K562 (cell line): ENCODE measurements around the gene CKLF. TPM values are rescaled to one million over a fixed set of nuclear protein-coding genes. Genes with fewer than 3 reads are reported as not detected.
A peak's percentile ranks its signal among the peaks of the same experiment; 100 is the strongest.

Experiments used
- DACH1 ChIP-seq: fragments of 450-650 bp; IDR thresholded peaks from 2 replicates; pipeline ENCODE4 v1.6.1; 2018; ENCODE audit not compliant: partially characterized antibody
- ERF ChIP-seq: fragments of 450-650 bp; formaldehyde crosslinking; IDR thresholded peaks from 2 replicates; pipeline ENCODE4 v1.4.0; 2020; ENCODE audit warnings: mild to moderate bottlenecking, mixed read lengths
- GATAD2B ChIP-seq: fragments of 450-650 bp; IDR thresholded peaks from 2 replicates; pipeline ENCODE4 v1.6.1; 2017; ENCODE audit warnings: mild to moderate bottlenecking, borderline replicate concordance
- KLF16 ChIP-seq: IDR thresholded peaks from 2 replicates; pipeline ENCODE4 v1.6.1; 2016; ENCODE audit warnings: antibody characterized with exemption
- NR3C1 ChIP-seq: sonication (generic); formaldehyde crosslinking; IDR thresholded peaks from 2 replicates; pipeline ENCODE4 v1.8.1; 2022; ENCODE audit warnings: missing genetic modification reagents
- TBL1XR1 ChIP-seq, 2 experiments: IDR thresholded peaks; 2 replicates each; pipeline ENCODE4 v1.6.1; 2012; ENCODE audit warnings: improper control_type of control experiment in 2 of 2, low read length in 2 of 2, mild to moderate bottlenecking in 1 of 2
- TRIM24 ChIP-seq, 2 experiments: fragments of 450-650 bp; IDR thresholded peaks; 2 replicates each; pipeline ENCODE4 v1.6.1; 2016
- TRIM28 ChIP-seq: fragments of 450-650 bp; IDR thresholded peaks from 2 replicates; pipeline ENCODE4 v1.6.1; 2017
- ZNF239 ChIP-seq: fragments of 250-450 bp; sonication (Bioruptor Pico); IDR thresholded peaks from 2 replicates; pipeline ENCODE4 v1.4.0; 2020; ENCODE audit warnings: mild to moderate bottlenecking
- ZNF436 ChIP-seq: fragments of 250-450, 450-650 bp; sonication (Bioruptor Pico); formaldehyde crosslinking; IDR thresholded peaks from 2 replicates; pipeline ENCODE4 v1.7.0; 2020; ENCODE audit warnings: mild to moderate bottlenecking
- polyA plus RNA-seq, 8 experiments: library from polyadenylated mRNA; depleted of rRNA in 4 of 8; stranded (reverse) in 5 of 8; unstranded in 3 of 8; fragments of >200 nt; fragmentation: Nextera tagmentation in 2 of 8; fragmentation: Illumina TruSeq in 1 of 8; extraction: Ambion mirVana in 2 of 8; extraction: Trizol in 1 of 8; gene quantifications; 2 replicates each; pipeline versions ENCODE4 v1.2.1 to v1.2.3, GENCODE V29; 2011 to 2014; ENCODE audit warnings: inconsistent platforms in 1 of 8, missing spikeins in 1 of 8
- total RNA-seq, 7 experiments: library from RNA; depleted of rRNA in 6 of 7; stranded (reverse); fragments of >200 nt in 6 of 7; fragmentation: Illumina TruSeq in 2 of 7; extraction: Trizol in 2 of 7; gene quantifications; 2 replicates each; pipeline versions ENCODE4 v1.2.1 to v1.2.3, GENCODE V29; 2011 to 2021; ENCODE audit warnings: low replicate concordance in 1 of 7
- TF ChIP-seq, protein P1 (sequence below): fragments of 250-450 bp; sonication (Bioruptor Pico); IDR thresholded peaks from 2 replicates; pipeline ENCODE4 v1.8.0; 2022; ENCODE audit warnings: moderate library complexity, mild to moderate bottlenecking, inconsistent platforms
- TF ChIP-seq, protein P2 (sequence below): fragments of 450-650 bp; IDR thresholded peaks from 2 replicates; pipeline ENCODE4 v1.7.0; 2016; ENCODE audit warnings: borderline replicate concordance
- TF ChIP-seq, protein P3 (sequence below): sonication (generic); formaldehyde crosslinking; IDR thresholded peaks from 2 replicates; pipeline ENCODE4 v1.8.0; 2022; ENCODE audit warnings: mild to moderate bottlenecking, low read depth, missing genetic modification reagents
- TF ChIP-seq, protein P4 (sequence below): fragments of 450-650 bp; formaldehyde crosslinking; IDR thresholded peaks from 2 replicates; pipeline ENCODE4 v1.4.0; 2020; ENCODE audit warnings: mild to moderate bottlenecking, mixed read lengths
- TF ChIP-seq, protein P5 (sequence below), 2 experiments: fragments of 150-350 bp in 1 of 2; IDR thresholded peaks; 2 replicates each; pipeline ENCODE4 v1.6.1; 2012 to 2016; ENCODE audit warnings: low read depth in 2 of 2, low read length in 2 of 2, mild to moderate bottlenecking in 1 of 2, moderate library complexity in 1 of 2
- TF ChIP-seq, protein P6 (sequence below): fragments of 450-650 bp; IDR thresholded peaks from 2 replicates; pipeline ENCODE4 v1.7.1; 2018; ENCODE audit warnings: mild to moderate bottlenecking, low read depth; ENCODE audit not compliant: partially characterized antibody

Gene CKLF
- total and polyA plus RNA-seq, 9 of the 15 experiments (the other 6 are each of a cell fraction or from before 2014, with no cell fraction given) = 84.8 to 322 (median 118) TPM

DNA sequence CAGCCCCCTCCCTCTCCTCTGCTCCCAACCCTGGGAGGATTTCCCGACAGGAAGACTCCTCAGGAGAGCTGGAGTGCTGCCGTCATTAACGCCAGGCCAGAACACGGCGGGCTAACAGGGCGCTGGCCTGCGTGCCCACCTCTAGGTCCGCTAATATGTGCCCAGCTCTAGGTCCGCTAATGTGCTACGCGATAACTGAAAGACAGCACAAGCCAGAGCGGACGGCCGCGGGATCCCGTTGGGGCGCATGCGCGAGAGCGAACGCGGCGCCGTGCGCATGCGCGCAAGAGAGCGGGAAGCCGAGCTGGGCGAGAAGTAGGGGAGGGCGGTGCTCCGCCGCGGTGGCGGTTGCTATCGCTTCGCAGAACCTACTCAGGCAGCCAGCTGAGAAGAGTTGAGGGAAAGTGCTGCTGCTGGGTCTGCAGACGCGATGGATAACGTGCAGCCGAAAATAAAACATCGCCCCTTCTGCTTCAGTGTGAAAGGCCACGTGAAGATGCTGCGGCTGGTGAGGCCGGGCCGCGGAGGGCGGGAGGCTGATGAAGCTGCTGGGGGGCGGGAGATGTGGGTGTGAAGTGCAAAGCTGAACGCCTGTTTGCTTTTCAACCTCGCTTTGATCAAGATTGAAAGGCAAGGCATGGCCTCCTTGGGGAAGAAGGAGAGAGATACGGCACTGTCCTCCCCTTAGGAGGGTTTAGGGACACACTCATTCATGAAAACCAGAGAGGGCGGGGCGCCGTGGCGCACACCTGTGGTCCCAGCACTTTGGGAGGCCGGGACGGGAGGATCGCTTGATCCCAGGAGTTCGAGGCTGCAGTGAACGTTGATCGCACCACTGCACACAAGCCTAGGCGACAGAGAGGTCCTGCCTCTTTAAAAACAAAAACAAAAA lies at the start of gene CKLF (continued):
- TF ChIP-seq NR3C1 (peak; percentile 93), TRIM28 (0 out of 2 replicates have a peak, but pooled peaks have one; percentile 52), ERF (CRISPR knock-in tag) (no peak), ZNF436 (no peak), GATAD2B (no peak), TRIM24 (IDR thresholded peaks at IDR 0.05) (peak in 1 of 2 experiments; percentile 54; a peak in 1 of 4 replicates), DACH1 (no peak), KLF16 (no peak), ZNF239 (CRISPR knock-in tag) (no peak), TBL1XR1 (IDR thresholded peaks at IDR 0.05; ENCODE audit: low read length in 2 of 2) (peak in 1 of 2 experiments; percentile 8; a peak in 1 of 4 replicates)
- TF ChIP-seq, protein P1, sequence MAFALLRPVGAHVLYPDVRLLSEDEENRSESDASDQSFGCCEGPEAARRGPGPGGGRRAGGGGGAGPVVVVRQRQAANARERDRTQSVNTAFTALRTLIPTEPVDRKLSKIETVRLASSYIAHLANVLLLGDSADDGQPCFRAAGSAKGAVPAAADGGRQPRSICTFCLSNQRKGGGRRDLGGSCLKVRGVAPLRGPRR (CRISPR knock-in tag) = no peak
- TF ChIP-seq, protein P2, sequence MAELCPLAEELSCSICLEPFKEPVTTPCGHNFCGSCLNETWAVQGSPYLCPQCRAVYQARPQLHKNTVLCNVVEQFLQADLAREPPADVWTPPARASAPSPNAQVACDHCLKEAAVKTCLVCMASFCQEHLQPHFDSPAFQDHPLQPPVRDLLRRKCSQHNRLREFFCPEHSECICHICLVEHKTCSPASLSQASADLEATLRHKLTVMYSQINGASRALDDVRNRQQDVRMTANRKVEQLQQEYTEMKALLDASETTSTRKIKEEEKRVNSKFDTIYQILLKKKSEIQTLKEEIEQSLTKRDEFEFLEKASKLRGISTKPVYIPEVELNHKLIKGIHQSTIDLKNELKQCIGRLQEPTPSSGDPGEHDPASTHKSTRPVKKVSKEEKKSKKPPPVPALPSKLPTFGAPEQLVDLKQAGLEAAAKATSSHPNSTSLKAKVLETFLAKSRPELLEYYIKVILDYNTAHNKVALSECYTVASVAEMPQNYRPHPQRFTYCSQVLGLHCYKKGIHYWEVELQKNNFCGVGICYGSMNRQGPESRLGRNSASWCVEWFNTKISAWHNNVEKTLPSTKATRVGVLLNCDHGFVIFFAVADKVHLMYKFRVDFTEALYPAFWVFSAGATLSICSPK = no peak
- TF ChIP-seq, protein P3, sequence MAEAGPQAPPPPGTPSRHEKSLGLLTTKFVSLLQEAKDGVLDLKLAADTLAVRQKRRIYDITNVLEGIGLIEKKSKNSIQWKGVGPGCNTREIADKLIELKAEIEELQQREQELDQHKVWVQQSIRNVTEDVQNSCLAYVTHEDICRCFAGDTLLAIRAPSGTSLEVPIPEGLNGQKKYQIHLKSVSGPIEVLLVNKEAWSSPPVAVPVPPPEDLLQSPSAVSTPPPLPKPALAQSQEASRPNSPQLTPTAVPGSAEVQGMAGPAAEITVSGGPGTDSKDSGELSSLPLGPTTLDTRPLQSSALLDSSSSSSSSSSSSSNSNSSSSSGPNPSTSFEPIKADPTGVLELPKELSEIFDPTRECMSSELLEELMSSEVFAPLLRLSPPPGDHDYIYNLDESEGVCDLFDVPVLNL (CRISPR knock-in tag) = peak; percentile 80
- TF ChIP-seq, protein P4, sequence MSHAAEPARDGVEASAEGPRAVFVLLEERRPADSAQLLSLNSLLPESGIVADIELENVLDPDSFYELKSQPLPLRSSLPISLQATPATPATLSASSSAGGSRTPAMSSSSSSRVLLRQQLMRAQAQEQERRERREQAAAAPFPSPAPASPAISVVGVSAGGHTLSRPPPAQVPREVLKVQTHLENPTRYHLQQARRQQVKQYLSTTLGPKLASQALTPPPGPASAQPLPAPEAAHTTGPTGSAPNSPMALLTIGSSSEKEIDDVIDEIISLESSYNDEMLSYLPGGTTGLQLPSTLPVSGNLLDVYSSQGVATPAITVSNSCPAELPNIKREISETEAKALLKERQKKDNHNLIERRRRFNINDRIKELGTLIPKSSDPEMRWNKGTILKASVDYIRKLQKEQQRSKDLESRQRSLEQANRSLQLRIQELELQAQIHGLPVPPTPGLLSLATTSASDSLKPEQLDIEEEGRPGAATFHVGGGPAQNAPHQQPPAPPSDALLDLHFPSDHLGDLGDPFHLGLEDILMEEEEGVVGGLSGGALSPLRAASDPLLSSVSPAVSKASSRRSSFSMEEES (CRISPR knock-in tag) = no peak
- TF ChIP-seq, protein P5, sequence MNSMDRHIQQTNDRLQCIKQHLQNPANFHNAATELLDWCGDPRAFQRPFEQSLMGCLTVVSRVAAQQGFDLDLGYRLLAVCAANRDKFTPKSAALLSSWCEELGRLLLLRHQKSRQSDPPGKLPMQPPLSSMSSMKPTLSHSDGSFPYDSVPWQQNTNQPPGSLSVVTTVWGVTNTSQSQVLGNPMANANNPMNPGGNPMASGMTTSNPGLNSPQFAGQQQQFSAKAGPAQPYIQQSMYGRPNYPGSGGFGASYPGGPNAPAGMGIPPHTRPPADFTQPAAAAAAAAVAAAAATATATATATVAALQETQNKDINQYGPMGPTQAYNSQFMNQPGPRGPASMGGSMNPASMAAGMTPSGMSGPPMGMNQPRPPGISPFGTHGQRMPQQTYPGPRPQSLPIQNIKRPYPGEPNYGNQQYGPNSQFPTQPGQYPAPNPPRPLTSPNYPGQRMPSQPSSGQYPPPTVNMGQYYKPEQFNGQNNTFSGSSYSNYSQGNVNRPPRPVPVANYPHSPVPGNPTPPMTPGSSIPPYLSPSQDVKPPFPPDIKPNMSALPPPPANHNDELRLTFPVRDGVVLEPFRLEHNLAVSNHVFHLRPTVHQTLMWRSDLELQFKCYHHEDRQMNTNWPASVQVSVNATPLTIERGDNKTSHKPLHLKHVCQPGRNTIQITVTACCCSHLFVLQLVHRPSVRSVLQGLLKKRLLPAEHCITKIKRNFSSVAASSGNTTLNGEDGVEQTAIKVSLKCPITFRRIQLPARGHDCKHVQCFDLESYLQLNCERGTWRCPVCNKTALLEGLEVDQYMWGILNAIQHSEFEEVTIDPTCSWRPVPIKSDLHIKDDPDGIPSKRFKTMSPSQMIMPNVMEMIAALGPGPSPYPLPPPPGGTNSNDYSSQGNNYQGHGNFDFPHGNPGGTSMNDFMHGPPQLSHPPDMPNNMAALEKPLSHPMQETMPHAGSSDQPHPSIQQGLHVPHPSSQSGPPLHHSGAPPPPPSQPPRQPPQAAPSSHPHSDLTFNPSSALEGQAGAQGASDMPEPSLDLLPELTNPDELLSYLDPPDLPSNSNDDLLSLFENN (IDR thresholded peaks at IDR 0.05; ENCODE audit: low read depth in 2 of 2, low read length in 2 of 2) = no peak
- TF ChIP-seq, protein P6, sequence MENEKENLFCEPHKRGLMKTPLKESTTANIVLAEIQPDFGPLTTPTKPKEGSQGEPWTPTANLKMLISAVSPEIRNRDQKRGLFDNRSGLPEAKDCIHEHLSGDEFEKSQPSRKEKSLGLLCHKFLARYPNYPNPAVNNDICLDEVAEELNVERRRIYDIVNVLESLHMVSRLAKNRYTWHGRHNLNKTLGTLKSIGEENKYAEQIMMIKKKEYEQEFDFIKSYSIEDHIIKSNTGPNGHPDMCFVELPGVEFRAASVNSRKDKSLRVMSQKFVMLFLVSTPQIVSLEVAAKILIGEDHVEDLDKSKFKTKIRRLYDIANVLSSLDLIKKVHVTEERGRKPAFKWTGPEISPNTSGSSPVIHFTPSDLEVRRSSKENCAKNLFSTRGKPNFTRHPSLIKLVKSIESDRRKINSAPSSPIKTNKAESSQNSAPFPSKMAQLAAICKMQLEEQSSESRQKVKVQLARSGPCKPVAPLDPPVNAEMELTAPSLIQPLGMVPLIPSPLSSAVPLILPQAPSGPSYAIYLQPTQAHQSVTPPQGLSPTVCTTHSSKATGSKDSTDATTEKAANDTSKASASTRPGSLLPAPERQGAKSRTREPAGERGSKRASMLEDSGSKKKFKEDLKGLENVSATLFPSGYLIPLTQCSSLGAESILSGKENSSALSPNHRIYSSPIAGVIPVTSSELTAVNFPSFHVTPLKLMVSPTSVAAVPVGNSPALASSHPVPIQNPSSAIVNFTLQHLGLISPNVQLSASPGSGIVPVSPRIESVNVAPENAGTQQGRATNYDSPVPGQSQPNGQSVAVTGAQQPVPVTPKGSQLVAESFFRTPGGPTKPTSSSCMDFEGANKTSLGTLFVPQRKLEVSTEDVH = peak; percentile 43
